ENCODE measurements around the gene A2M.

GRCh38 chr12:9027161-9028059 lies 88.3 kb downstream of the A2M start:
- TF ChIP-seq CTCF (IDR thresholded peaks at IDR 0.05; ENCODE audit: insufficient read depth, low read depth, low read length) (no peak), EZH2 (IDR thresholded peaks at IDR 0.05; ENCODE audit: insufficient read depth, low read length) (no peak)
